MCF 10A (cell line): Measurements from ENCODE around the gene NT5C3B. TPM values are rescaled to one million over a fixed set of nuclear protein-coding genes. Genes with fewer than 3 reads are reported as not detected.
A peak's percentile ranks its signal among the peaks of the same experiment; 100 is the strongest.
"Not testable (repeated sequence)": the region's sequence is repeated elsewhere in the genome, so short reads cannot be mapped to it uniquely, and the experiment has no call there.

Experiments
- BruUV-seq: library from RNA; stranded (reverse); fragments of 400-500 nt; replicated peaks from 2 replicates; lab custom pipeline; 2021; lab: Mats Ljungman, UMichigan
- CTCF ChIA-PET: fragments of 300-600 bp; sonication (Branson Sonifier 250); formaldehyde crosslinking; extraction: SDS; loops from one replicate; lab custom pipeline; 2021; ENCODE audit warnings: antibody characterized with exemption, inconsistent platforms; lab: Yijun Ruan, JAX
- POLR2A ChIA-PET: fragments of 300-600, 350-650 bp; sonication (Branson Sonifier 250); formaldehyde crosslinking; extraction: SDS; loops from one replicate; lab custom pipeline; 2020; ENCODE audit warnings: antibody characterized with exemption, inconsistent platforms; lab: Yijun Ruan, JAX
- DNase-seq: peaks from one replicate; pipeline ENCODE4 v3.0.0-alpha.2; 2018; ENCODE audit not compliant: unreplicated experiment
- H3K27ac Mint-ChIP-seq: one replicate; pipeline ENCODE4 v1.8.0; 2022; ENCODE audit warnings: mild to moderate bottlenecking, low read depth, mixed read lengths; ENCODE audit not compliant: unreplicated experiment
- H3K27me3 Mint-ChIP-seq: one replicate; pipeline ENCODE4 v1.8.0; 2022; ENCODE audit warnings: mixed read lengths; ENCODE audit not compliant: insufficient read depth, unreplicated experiment
- H3K36me3 Mint-ChIP-seq: one replicate; pipeline ENCODE4 v1.8.0; 2022; ENCODE audit warnings: mild to moderate bottlenecking, moderate library complexity, mixed read lengths; ENCODE audit not compliant: insufficient read depth, unreplicated experiment
- H3K4me1 Mint-ChIP-seq: one replicate; pipeline ENCODE4 v1.8.0; 2022; ENCODE audit warnings: mixed read lengths; ENCODE audit not compliant: insufficient read depth, unreplicated experiment
- H3K4me3 Mint-ChIP-seq: one replicate; pipeline ENCODE4 v1.8.0; 2022; ENCODE audit warnings: mild to moderate bottlenecking, moderate library complexity, mixed read lengths; ENCODE audit not compliant: unreplicated experiment
- H3K9me3 Mint-ChIP-seq: one replicate; pipeline ENCODE4 v1.8.0; 2022; ENCODE audit warnings: mixed read lengths; ENCODE audit not compliant: unreplicated experiment
- intact Hi-C: fragments of 100-400 bp; cut with micrococcal nuclease; formaldehyde crosslinking; loops from 2 replicates; pipeline ENCODE4 v1.14.1; 2022
- total RNA-seq: library from RNA; stranded (reverse); gene quantifications from 2 replicates; pipeline ENCODE4 v1.2.3, GENCODE V29; 2022
- TF ChIP-seq, protein P1 (sequence below): fragments of 200-600 bp; IDR thresholded peaks from one replicate; pipeline ENCODE4 v1.8.0; 2022; ENCODE audit warnings: antibody characterized with exemption, mild to moderate bottlenecking; ENCODE audit not compliant: unreplicated experiment

NT5C3B gene
- total RNA-seq, 1 experiment from 2014 or later, result 59.8 TPM

DNA sequence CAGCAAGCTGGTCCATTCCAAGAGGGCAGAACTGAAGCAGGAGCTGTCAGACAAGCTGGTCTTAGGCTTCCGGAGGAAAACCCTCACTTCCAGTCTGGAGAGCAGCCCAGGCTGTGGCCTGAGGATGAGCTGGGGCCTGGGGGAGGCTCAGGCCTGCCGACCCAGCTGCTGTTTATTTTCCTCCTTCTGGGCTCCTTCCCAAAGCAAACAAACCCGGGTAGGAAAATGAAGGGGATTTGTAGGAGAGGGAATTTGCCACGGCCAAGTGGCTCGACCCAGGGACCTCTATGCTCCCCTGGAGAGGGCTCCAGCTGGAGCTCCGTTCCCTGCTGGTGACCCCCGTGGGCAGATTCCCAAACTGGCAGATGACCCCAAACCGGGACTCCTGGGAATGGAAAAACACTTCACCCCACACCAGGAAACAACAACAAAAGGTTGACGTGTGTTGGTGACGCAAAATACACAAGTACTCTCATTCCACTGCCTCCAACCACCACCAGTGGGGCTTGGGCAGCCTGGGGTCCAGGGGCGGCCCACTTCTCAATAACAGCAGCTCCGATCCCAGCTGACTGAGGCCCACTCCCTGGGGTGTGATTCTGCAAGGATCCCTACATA lies 58.4 kb downstream of the NT5C3B start:
- ChIA-PET CTCF (interaction anchor here (0.9 to 3.0 kb wide), 4 partner anchors 9 to 40 kb away, joined by 3 to 29 read pairs (median 8); partner anchors contain the start of gene JUP), POLR2A (interaction anchor here (0.7 to 18.0 kb wide), 9 partner anchors 8 to 477 kb away, joined by 3 to 599 read pairs (median 4); partner anchors contain the start of genes FKBP10, JUP, KRT15 and P3H4)
- peaks cover 70% of the 10 kb centered on the region for H3K36me3 Mint-ChIP-seq
- intact Hi-C loops, result no loop called here
- no peaks in the 10 kb centered on the region for H3K27me3 Mint-ChIP-seq
- peaks cover 33% of the 10 kb centered on the region for H3K4me1 Mint-ChIP-seq
- H3K27ac Mint-ChIP-seq, result peak overlapping the region; percentile 71
- no TSS peak for BruUV-seq
- DNase-seq, result peak; percentile 92
- no peaks in the 10 kb centered on the region for H3K9me3 Mint-ChIP-seq
- TF ChIP-seq, protein P1, sequence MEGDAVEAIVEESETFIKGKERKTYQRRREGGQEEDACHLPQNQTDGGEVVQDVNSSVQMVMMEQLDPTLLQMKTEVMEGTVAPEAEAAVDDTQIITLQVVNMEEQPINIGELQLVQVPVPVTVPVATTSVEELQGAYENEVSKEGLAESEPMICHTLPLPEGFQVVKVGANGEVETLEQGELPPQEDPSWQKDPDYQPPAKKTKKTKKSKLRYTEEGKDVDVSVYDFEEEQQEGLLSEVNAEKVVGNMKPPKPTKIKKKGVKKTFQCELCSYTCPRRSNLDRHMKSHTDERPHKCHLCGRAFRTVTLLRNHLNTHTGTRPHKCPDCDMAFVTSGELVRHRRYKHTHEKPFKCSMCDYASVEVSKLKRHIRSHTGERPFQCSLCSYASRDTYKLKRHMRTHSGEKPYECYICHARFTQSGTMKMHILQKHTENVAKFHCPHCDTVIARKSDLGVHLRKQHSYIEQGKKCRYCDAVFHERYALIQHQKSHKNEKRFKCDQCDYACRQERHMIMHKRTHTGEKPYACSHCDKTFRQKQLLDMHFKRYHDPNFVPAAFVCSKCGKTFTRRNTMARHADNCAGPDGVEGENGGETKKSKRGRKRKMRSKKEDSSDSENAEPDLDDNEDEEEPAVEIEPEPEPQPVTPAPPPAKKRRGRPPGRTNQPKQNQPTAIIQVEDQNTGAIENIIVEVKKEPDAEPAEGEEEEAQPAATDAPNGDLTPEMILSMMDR, result no peak
- H3K4me3 Mint-ChIP-seq, result no peak overlapping the region

DNA sequence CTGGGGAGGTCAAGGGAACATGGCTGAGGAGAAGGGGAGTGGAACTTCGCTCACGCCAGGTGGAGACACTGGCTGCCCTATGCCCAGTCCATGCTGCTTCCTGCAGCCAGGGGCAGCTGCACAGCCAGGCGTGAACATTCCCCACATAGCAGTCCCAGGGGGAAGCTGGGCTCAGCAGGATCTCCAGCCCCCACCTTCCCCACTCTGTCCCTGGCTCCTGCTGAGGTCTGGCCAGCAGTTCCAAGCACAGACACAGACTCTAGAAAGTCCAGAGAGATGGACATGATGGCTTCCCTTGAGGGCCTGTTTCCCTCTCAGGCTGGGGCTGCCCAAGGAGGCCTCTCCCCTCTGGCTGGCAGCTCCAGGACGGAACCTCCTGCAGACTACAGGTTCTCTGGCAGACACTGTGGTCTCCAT lies 58.9 kb downstream of the NT5C3B start:
- ChIA-PET POLR2A (interaction anchor here (0.7 to 18.0 kb wide), 7 partner anchors 8 to 478 kb away, joined by 3 to 599 read pairs (median 4); partner anchors contain the start of genes FKBP10, JUP and P3H4), CTCF (interaction anchor here (1.3 to 1.6 kb wide), 2 partner anchors 24 to 40 kb away, joined by 3 to 12 read pairs; no protein-coding TSS in a partner anchor)
- H3K27ac Mint-ChIP-seq, result peak overlapping the region; percentile 71
- TF ChIP-seq, protein P1, result no peak
- no peaks in the 10 kb centered on the region for H3K9me3 Mint-ChIP-seq
- BruUV-seq, result no TSS peak
- no peak for DNase-seq
- H3K4me3 Mint-ChIP-seq, result no peak overlapping the region
- no peaks in the 10 kb centered on the region for H3K27me3 Mint-ChIP-seq
- H3K36me3 Mint-ChIP-seq, result peaks cover 68% of the 10 kb centered on the region
- H3K4me1 Mint-ChIP-seq, result peaks cover 28% of the 10 kb centered on the region
- intact Hi-C loops, result no loop called here

DNA sequence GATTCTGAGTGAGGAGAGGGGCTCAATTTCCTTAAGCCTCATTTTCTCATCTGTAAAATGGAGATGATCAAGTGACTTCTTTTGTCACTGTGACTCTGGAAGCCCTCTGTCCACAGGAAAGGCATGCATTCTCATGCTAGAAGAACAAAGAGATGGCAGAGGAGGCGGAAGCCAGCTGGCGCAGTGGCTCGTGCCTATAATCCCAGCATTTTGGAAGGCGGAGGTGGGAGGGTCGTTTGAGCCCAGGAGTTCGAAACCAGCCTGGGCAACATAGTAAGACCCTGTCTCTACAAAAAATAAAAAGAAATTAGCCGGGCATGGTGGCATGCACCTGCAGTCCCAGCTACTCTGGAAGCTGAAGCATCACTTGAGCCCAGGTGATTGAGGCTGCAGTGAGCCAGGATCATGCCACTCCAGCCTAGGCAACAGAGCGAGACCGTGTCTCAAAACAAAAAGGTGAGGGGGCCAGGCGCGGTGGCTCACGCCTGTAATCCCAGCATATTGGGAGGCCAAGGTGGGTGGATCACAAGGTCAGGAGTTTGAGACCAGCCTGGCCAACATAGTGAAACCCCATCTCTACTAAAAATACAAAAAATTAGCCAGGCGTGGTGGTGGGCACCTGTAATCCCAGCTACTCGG lies 59.7 kb downstream of the NT5C3B start:
- DNase-seq, H3K4me3 Mint-ChIP-seq, H3K9me3 Mint-ChIP-seq, BruUV-seq, H3K27me3 Mint-ChIP-seq, intact Hi-C loops: not testable (repeated sequence)
- CTCF ChIA-PET, result interaction anchor here (1.6 kb wide), 1 partner anchor 25 kb away, joined by 12 read pairs; no protein-coding TSS in a partner anchor
- Mint-ChIP-seq H3K36me3 (peaks cover 66% of the 10 kb centered on the region), H3K27ac (peak overlapping the region; percentile 63), H3K4me1 (peaks cover 21% of the 10 kb centered on the region)
- POLR2A ChIA-PET, result interaction anchor here (1.8 to 18.0 kb wide), 4 partner anchors 9 to 27 kb away, joined by 4 to 599 read pairs (median 48); partner anchors contain the start of genes FKBP10, JUP and P3H4

DNA sequence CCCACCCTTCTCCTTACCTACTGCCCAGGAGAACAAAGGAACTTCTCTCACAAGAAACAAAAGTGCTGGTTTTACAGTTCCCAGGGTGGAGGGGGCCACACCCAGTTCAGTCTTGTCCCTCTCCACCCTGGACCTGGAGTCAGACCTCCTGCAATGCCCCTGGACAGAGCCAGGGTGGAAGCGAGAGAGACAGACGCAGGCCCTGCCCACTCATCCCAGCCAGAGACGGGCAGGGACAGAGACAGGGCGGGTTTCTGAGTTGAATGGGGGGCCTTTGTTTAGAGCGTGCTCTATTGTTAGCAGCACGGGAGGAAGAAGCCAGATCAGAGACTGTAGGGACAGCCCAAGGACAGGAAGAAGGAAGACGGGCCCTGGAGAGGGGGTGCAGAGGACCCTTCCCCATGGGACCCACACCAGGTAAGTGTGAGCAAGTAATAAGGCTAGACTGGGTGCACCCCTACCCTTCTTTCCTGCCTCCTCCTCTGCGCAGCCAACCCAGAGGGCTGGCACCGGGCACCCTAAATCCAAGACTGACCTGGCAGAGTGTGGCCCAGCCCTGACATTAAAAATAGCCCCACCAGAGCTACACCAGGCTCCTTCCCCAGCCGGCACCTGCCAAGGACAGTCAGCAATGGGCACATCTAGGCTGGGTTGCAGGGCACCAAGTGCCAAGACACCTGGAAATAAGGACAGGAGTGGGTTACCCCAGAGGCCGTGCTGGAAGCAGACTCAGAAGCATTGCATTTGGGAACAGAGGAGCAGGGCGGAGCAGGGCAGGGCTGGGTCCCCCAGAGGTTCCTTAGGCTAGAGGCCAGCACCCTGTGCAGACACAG lies 60.4 kb downstream of the NT5C3B start:
- DNase-seq, result peak; percentile 49
- Mint-ChIP-seq H3K27me3 (no peaks in the 10 kb centered on the region), H3K9me3 (no peaks in the 10 kb centered on the region), H3K36me3 (peaks cover 68% of the 10 kb centered on the region), H3K4me1 (peaks cover 19% of the 10 kb centered on the region), H3K27ac (peak overlapping the region; percentile 63), H3K4me3 (no peak overlapping the region)
- ChIA-PET POLR2A (interaction anchor here (5.7 to 18.0 kb wide), 2 partner anchors 10 to 28 kb away, joined by 84 to 599 read pairs; partner anchors contain the start of genes FKBP10, JUP and P3H4), CTCF (interaction anchor here (0.6 to 3.3 kb wide), 3 partner anchors 26 to 144 kb away, joined by 3 to 26 read pairs (median 4); no protein-coding TSS in a partner anchor)
- intact Hi-C loops, result no loop called here
- no TSS peak for BruUV-seq
- TF ChIP-seq, protein P1, result no peak
